CD4-positive, alpha-beta T cell treated with Interleukin-10 for 1 hour (primary cell): Measurements from ENCODE around the gene PHPT1.
"Not testable (repeated sequence)": the region's sequence is repeated elsewhere in the genome, so short reads cannot be mapped to it uniquely, and the experiment has no call there.

Experiments used
- DNase-seq: peaks from one replicate; pipeline ENCODE4 v3.0.0-alpha.2; 2020

The PHPT1 gene

DNA sequence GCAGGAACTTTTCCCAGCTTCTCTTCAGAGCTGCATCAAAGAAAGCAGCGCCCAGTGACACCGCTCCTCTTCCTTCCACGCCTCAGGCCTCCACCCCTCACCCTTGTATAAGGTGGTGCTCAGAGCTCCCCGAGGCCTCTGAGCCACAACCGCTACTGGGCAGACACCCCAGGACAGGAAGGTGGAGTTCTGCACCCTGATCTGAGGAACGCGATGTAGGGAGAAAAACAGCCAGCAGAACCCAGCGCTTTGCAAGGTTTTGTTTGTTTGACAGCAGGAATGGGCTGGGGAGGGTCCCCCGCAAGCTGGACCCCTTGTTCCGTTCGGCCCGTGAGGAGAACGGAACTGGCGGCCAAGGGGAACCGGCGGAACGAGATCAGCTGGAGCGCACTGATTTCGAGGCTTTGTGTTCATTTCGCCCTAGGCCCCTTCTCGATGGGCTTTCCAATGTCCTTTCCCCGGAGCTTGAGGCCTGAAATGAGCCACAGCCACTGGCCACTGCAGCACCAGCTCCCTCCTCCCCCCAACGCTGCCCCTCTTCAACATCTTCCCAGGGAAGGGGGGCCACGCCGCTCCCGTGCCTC, 12.8 kb downstream of the PHPT1 start:
- no peak for DNase-seq

DNA sequence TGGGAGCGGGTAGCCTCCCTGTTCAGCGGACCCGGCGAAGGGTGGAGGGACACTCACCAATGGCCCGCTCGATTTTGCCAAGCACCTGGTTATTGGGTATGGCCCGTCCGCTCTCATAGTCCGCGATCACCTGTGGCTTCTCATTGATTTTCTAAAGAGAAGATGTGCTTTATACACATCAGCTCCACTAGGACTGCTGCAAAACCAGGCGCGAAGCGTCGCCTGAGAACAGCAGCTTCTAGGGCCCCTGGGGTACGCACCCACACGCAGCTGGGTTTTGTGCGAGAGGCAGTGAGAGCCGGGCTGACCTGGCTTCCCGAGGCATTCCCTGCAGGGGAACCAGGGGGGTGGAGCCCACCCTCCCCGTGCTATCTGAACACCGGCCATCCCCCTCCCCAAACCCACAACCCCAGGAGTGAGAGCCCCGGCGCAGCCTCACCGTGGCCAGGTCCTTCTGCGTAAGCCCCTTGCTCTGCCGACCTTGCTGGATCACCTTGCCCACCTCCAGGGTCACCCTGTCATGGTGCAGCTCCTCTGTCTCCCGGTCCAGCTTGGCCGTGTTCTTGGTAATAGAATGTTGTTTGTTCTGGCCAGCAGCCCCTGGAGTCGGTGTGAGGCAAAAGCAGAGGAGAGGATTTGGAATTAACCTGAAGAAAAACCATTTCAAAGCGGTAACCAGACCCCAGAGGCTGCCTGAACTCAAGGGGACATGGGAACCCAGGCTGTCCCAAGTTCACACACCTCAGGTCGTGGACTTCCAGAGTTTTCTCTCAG, 13.8 kb downstream of the PHPT1 start:
- DNase-seq: no peak

DNA sequence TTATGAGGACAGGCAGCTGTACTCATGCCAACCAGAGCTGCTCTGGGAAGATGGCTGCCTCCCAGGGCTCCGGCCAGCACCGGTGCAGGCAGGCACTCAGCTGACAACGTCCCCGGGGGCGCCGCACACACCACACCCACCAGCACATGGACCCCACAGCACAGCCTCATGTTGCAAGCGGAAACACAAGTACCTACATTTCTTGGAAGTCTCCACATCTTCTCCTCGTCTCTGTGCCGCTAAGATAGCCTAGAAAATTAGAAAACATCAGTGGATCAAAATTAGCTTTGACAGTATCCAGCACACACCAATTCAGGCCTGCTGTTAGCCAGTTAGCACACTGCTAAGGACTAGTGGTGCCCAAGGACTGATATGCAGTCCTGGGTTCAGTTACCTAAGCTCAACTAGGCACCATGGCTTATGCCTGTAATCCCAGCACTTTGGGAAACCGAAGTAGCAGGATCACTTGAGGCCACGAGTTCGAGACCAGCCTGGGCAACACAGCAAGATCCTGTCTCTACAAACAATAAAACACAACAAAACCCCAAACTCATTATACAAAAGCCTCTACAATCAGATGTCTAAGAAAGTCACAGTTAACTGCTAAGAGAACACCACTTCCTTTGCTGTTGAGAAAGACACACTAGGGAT, 14.5 kb downstream of the PHPT1 start:
- no peak for DNase-seq

DNA sequence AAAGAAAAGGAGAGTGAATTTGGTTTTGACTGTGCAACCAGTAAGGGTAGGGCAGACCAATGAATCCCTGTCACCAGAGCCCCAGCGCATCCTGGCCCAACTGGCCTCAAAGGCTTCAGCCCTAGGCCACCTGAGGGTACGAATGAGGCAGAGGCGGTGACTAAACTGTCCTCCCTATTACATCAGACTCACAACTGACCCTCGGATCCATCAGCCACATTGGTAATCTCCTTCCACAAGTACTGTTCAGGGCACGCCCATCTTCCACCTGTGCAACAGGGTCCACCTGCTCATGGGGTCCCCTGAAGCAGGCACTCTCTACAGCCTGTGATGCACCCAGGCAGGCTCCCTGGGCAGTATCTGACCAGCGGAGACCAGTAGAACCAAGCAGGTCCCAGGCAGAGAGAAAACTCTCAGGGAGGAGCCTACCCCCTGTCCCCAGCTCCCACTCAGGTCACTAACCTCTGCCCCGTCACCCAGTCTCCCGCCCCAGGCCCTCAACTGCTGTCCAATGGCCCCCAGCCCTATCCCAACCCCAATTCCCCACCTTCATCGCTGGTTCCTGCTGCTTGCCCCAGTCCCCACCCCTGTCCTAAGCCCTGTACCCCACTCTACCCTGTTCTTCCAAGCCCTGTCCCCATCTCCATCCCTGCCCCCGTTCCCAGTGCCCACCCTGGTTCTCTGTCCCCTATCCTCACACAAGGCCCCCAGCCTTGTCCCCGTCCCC, 16.0 kb downstream of the PHPT1 start:
- DNase-seq: no peak

DNA sequence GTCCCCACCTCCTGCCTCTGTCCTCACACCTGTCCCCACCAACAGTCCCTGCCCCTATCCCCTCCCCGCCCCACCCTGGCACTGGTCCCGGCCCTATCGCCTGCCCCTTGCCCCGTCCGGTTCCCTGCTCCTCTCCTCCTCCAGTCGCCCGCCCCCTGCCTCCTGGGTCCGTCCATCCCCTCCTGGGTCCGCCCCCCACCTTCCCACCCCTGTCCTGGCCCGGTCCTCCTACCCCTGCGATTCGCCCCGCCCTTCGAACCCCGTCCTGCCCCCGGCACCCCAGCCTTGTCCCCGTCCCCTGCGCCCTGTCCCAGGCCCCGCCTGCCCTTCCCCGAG, 16.5 kb downstream of the PHPT1 start:
- no peak for DNase-seq

DNA sequence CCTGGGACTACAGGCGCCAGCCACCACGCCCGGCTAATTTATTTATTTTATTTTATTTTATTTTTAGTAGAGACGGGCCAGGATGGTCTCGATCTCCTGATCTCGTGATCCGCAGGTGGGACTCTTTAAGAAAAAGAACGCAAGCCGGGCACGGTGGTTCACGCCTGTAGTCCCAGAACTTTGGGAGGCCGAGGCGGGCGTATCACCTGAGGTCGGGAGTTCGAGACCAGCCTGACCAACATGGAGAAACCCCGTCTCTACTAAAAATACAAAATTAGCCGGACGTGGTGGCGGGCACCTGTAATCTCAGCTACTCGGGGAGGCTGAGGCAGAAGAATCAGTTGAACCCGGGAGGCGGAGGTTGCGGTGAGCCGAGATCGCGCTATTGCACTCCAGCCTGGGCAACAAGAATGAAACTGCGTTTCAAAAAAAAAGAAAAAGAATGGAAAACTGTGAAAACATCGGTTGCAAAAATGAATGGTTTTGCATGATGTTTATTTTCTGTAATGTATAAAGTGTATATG, 17.8 kb downstream of the PHPT1 start:
- DNase-seq: not testable (repeated sequence)

DNA sequence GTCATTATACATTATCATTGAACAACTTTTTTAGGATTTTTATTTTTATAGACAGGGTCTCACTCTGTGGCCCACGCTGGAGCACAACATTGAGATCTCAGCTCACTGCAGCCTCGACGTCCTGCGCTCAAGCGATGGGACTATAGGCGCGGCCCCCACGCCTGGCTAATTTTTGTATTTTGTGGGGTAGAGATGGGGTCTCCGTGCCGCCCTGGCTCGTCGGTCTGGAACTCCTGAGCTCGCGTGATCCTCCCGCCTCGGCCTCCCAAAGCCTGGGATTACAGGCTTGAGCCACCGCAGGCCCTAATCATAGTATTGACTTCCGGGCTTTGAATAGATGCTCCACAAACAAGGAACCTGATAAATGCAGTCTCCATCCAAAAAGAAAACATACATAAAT, 18.3 kb downstream of the PHPT1 start:
- no peak for DNase-seq

DNA sequence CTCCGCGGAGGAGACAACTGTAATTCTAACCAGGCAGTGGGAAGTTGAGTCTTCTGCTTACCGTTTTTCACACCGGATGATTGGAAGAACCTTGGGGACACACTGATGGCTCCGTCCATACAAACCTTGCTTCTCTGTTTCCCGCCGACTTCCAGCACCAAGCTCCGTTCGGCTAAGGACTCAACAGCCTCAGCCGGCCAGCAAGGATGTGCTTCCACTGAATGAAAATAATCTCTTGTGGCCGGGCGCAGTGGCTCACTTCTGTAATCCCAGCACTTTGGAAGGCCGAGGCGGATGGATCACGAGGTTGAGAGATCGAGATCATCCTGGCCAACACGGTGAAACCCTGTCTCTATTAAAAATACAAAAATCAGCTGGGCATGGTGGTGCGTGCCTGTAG, 18.7 kb downstream of the PHPT1 start:
- DNase-seq: no peak

DNA sequence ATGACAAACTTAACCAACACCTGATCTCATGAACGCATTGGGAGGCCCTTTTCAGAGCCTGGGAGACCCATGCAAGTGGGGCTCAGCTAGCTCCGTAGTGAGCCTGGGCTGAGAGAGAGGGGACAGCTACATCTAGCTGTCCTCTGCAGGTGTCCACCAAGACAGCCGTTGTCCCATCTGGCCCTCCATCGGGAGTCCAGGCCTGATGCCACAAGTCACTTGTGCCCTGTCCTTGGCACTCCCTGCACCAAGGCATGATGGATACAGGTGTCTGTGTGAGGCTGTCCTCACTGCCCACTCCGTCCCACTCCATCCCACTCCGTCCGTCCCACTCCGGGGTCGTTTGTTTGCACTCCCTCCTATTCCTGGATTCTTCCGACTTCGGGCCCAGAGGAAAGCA, 19.4 kb downstream of the PHPT1 start:
- no peak for DNase-seq

DNA sequence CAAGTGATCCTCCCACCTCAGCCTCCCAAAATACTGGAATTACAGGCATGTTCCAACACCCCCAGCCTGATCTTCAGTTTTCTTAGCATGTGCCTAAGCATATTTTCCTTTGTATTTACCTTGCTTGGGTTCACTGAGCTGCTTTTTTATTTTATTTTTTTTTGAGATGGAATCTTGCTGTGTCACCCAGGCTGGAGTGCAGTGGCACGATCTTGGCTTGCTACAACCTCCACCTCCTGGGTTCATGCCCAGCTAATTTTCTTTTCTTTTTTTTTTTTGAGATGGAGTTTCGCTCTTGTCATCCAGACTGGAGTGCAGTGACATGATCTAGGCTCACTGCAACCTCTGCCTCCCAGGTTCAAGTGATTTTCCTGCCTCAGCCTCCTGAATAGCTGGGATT, 20.4 kb downstream of the PHPT1 start:
- not testable (repeated sequence) for DNase-seq

DNA sequence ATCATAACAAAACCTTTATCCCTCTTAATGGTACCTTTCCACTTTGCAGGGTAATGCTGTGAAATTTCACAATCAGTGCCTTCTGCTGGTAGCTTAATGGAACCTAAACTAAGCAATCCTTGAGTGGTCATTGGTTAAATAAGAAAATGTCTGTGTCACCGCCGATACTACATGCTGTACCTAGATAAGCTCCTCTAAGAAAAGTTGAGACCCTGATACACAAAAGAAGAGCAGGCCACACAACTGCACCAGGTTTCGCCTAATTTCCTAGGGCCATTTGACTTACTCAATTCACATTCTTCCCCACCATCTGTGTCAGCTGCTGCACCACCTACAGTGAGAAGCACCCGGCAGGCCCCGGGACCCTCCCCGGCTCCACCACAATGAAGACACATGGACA, 25.9 kb downstream of the PHPT1 start:
- no peak for DNase-seq

DNA sequence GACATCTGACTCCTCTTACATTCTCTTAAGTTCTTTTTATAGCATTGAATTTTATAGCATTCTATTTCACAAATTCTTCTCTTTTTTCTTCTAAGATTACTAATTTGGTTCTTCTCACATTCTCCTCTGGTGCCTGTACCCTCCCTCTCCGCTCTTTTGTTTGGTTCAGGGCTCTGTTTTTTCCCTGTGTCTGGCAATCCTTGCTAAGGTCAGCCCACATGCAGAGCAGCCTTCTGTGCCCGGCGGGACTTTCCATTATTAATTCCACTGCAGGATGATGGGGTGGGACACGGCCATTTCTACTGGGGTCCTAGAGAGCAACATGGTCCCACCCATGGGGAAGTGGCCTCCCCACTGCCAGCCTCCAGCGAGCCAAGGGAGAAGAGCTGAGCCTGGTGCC, 27.3 kb downstream of the PHPT1 start:
- no peak for DNase-seq

DNA sequence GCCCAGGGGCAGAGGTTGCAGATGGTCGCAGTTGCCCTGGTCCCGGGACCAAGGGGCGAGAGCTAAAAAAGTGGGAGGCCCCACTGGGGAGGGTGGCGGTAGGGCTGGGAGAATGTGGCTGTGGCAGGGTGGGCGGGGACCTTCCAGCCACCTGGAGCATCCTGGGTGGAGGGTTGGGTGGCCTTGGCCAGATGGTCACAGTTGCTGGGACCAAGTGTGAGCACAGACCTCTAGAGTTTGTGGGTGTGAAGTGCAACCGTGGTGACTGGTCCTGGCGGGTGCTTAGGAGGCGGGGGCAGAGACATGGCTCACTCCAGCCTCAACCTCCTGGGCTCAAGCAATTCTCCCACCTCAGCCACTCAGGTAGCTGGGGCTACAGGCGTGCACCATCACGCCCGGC, 31.4 kb downstream of the PHPT1 start:
- no peak for DNase-seq

DNA sequence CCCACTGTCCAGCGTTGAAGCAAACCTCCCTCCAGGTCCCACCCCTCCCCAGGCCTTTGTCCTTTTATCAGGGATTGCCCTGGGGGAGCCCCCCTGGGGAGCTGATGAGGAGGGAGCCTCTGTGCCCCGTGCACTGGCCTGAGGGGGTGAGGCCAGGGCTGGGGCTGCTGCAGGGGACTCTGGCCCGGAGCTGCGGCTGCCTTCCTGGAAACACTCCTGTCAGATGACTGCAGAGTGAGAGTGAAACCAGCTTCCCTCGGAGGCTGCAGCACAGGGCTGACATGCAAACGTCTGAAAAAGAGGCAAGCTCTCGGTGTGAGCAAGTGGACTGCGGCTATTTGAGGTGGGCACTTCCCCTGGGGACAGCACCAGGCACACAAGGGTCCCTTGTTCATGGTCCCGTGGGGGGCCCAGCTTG, 32.5 kb downstream of the PHPT1 start:
- DNase-seq: peak; percentile 47

DNA sequence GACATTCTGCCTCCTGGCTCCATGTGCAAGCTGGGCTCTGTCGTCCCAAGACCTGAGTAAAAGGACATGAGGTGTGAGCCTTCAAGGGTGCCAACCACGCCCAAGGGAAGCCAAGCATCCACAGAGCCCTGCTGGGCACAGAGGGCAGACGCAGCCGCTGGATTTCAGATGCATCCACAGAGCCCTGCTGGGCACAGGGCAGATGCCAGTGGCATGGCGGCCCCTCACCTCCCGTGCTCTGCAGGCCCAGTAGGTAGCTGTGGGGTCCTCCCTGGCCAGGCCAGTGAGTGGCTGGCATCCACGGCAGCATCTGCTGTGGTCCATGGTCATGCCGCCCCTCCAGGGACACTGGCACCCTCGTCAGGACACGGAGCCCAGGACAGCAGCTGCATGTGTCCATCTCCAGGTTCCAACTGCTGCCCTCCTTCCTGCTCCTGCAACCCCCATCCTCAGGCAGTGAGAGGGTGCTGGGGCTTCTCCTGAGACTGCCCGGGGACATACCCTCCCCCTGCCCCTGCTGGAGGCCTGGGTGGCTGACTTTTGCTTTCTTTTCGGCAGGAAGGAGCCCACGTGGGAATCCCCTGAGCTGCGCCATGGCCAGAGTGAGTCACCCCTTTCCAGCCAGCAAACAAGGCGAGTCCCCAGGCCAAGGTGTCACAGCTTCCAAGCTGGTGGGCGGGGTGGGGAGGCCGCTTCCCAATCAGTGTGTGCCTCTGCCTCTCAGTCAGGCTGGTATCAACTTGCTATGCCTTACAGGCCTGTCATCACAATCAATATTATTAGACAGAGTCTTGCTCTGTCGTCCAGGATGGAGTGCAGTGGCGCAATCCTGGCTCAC, 33.1 kb downstream of the PHPT1 start:
- DNase-seq: peak; percentile 90

DNA sequence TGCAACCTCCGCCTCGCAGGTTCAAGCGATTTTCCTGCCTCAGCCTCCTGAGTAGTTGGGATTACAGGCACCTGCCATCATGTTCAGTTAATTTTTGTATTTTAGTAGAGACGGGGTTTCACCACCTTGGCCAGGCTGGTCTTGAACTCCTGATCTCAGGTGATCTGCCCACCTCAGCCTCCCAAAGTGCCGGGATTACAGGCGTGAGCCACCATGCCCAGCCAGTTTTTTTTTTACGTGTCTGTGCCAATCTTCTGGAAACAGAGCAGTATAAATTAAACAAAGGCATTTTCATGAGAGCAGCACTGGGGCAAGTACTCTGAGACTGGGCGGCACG, 33.7 kb downstream of the PHPT1 start:
- DNase-seq: not testable (repeated sequence)

DNA sequence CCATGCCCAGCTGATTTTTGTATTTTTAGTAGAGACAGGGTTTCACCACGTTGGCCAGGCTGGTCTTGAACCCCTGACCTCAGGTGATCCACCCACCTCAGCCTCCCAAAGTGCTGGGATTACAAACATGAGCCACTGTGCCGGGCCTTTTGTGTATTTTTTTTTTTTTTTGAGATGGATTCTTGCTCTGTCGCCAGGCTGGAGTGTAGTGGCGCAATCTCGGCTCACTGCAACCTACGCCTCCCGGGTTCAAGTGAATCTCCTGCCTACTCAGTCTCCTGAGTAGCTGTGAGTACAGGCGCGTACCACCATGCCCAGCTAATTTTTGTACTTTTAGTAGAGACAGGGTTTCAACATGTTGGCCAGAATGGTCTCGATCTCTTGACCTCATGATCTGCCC, 34.5 kb downstream of the PHPT1 start:
- DNase-seq: not testable (repeated sequence)

DNA sequence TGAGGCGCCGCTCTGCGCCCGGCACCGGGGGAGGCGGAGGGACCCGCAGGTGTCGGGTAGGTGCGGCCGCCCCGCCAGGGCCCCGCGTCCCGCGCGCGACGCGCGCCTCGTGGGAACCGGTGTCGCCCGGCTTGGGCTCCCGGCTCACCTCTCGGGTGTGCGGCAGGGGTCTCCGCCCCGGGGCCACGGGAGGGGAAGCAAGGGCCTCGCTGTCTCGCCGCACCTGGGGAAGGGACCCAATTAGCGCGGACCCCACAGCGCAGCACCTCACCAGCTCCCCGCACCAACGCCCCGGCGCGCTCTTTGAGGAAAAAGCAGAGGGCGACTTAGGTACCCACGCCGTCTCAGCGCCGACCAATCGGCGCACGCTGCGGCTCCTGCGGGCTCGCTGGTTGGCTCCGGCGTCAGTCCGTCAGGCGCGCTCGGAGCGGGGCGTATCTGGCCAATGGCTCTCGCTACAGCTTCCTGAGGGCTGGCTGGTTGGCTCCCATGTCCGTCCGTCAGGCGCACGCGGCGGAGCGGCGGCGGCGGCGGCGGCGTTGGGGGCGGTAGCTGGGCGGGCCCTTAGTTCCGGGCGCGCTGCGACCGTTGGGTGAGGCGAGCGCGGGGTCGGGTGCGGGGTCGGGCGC, 36.9 kb downstream of the PHPT1 start, which contains the start of gene TRAF2:
TSS of gene TRAF2 (plus strand) at position 567 of the 629 bp plus-strand sequence. CDS start 12,225 bp downstream, outside the sequence.
- peak; percentile 98 for DNase-seq

DNA sequence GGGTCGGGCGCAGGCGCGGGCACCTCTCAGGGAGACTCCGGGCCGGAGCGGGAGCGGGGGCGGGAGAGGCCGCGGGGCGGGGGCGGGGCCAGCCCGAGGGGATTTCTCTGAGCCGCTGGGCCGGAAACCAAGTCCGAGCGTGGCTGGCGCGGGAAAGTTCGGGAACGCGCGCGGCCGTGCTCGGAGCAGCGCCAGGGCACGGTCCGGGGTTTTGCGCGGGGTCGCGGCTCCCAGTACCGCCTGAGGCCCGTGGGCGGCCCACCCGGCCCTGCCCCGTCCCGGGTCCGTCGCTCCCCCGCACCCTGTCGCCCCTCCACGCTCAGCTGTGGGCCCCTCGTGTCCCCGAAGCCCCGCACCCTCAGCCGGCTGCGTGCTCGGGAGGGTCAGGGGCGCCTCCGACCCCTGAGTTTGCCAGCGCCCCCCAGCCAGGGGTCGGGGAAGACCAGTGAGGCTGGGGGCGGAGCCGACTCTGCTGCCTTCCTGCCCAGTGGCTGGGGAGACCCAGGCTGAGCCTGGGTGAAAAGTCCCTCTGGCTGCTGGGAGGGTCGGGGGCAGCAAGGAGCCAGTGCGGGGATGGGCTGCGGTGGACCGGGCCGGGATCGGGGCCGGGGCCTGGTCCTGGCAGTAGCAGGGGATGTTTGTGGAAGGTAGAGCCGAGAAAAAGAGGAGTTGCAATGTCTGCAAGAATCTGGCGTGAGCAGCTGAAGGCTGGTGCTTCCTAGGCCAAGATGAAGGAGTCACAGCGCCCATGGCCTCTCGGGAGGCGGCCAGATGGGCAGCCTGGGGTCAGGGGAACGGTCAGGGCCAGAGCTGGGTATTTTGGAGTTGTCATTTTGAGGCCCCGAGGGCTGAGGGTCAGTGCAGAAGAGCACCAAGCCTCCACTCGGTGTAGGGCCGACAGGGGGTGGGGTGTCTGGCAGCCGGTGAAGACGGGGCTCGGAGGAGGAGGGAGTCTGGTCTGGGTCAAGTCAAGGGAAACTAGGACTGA, 37.7 kb downstream of the PHPT1 start:
- DNase-seq: peak; percentile 34

DNA sequence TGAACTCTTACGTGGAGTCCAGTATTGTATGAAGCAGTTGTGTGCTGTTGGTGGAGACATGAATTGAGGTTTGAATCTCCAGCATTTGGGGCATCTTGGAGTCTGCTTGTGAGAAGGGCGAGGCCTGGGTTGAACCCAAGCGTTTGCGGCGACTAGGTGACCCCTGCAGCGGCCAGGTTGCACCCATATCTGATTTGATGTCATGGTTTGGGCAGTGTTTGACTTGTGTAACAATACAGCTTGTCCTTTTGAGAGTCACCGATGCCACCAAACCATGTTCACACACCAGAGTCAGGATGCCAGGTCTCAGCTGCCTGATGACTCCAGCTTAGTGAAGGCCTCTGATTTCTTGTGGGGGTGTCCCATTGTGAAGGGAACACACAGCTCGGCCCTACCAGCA, 39.2 kb downstream of the PHPT1 start:
- DNase-seq: no peak

DNA sequence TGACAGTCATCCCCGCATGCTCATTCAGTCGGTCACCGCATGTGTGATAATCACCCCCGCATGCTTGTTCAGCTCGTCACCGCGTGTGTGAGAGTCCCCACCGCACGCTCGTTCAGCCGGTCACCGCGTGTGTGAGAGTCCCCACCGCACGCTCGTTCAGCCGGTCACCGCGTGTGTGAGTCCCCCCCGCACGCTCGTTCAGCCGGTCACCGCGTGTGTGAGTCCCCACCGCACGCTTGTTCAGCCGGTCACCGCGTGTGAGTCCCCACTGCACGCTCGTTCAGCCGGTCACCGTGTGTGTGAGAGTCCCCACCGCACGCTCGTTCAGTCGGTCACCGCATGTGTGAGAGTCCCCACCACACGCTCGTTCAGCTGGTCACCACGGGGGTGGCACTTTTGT, 40.6 kb downstream of the PHPT1 start:
- DNase-seq: no peak
